GM19468 (cell line): ENCODE data around the gene COA3.
A peak's percentile ranks its signal among the peaks of the same experiment; 100 is the strongest.
"Not testable (repeated sequence)": the region's sequence is repeated elsewhere in the genome, so short reads cannot be mapped to it uniquely, and the experiment has no call there.

Experiments used
- ATAC-seq: cut with Tn5 transposase; IDR thresholded peaks from one replicate; pipeline ENCODE4 v1.9.1; 2021; ENCODE audit warnings: mild to moderate bottlenecking, moderate library complexity, moderate number of reproducible peaks; ENCODE audit not compliant: unreplicated experiment; ENCODE audit errors: extremely low read depth

Gene COA3

DNA sequence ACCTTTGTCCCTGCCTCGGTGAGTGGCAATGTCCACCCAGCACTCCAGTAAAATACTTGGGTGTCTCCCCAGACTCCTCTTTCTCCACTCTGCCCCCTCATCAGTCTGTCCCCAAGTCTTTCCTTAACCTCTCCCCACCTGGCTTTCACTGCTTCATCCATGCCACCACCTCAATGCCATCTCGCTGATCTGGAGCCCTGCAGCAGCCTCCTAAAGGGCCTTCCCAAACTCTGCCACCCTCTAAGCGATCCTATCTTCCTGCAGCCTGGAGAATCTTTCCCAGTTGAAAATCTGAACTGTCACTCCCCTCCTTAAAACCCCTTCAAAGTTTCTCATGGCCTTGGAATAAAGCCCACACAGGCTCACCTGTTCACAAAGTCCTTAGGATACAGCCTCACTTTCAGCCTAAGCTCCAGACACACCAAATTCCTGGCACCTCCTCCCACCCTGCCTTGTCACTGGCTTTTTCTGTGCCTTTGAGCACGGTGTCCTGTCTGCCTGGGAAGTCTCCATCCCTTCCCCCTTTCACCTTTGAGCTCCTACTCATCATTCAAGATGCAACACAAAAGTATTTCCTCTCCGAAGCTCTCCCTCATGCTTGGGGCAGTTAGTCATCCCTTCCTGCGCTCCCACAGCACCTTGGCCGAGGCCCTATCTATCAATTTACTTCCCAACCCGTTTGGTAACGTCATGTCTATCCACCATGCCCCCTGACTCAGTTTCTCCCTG is 15.3 kb downstream of the COA3 start:
- no peak for ATAC-seq

DNA sequence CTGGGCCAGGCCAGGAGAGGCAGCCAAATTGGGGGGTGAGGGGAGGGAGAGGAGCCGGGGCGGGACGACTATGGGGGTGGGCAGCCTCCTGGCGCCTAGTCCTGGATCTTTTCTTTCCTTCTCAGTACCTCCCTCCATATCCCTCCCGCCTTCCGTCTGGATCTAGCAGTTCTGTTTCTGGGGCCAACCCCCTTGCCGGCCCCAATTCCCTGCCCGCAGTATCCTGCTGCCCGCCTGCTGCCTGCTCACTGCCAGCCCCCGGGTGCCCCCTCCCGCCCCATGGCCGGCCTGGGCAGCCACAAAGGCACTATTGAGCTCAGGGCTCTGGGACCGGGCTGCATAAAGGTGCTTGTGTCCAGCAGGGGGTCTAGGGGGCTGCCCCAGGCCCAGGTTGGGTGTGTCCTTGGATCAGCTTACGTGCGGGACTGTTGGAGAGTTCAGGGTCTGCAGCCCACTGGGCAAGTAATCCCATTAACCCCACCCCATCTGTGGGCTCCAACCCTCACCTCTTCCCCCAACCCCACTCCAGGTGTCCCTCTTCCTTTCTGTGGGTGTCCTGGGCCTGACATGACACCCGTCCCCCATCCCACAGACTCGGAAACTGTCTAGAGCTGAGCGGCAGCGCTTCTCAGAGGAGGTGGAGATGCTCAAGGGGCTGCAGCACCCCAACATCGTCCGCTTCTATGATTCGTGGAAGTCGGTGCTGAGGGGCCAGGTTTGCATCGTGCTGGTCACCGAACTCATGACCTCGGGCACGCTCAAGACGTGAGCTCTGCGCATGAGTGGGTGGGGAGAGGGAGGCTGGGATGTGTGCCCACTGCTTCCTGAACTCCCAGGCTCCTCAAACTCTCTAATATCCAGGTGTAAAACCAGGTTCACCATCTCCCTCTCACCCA is 16.1 kb downstream of the COA3 start:
- no peak for ATAC-seq

DNA sequence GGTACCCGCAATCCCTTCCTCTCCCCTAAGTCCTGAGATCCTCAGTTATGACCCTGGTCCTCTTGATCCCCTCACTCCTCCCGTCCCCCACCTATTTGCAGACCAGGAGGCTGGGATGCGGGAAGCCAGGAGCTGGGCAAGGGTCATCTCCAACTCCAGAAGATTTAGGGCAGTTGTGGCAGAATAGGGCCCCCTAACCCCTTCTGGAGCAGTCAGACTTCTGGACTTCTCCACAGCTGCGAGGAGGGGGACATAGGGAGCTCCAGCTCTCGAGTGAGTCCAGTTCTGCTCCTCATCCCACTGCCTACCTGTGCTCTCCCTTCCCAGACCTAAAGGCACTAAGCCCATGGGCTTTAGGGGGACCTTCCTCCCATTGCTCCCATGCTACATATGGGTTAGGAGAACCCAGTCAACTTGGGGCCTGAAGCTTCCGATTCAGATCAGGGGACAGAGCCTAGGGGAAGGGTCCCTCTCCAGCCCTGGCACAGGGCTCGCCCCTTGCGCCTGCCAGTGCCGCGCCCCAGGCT is 16.8 kb downstream of the COA3 start:
- ATAC-seq: no peak

DNA sequence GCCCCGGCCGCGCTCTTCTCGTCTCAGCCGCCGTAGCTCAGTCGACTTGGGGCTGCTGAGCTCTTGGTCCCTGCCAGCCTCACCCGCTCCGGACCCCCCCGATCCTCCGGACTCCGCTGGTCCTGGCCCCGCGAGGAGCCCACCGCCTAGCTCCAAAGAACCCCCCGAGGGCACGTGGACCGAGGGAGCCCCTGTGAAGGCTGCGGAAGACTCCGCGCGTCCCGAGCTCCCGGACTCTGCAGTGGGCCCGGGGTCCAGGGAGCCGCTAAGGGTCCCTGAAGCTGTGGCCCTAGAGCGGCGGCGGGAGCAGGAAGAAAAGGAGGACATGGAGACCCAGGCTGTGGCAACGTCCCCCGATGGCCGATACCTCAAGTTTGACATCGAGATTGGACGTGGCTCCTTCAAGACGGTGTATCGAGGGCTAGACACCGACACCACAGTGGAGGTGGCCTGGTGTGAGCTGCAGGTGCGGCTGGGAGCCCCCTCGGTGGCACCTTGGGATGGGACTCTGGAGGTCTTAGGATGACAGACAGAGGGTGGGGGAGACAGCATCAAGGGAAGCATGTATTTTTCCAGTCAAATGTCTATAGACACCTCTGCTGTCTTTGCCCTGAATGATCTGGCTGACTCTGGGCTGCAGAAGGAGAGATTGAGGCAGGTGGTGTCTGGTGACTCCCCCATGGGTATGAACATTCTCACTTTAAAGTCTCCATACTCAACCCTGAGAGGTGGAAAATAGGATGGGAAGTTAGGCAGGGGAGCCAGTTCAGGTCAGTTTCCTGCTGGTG is 17.5 kb downstream of the COA3 start:
- no peak for ATAC-seq

GRCh38 chr17:42779936-42780850 is 18.3 kb downstream of the COA3 start, which contains the start of gene WNK4:
Gene WNK4, plus strand, starts transcription at chr17:42780610. Its CDS starts 89 bp downstream, at chr17:42780699.
- no peak for ATAC-seq

DNA sequence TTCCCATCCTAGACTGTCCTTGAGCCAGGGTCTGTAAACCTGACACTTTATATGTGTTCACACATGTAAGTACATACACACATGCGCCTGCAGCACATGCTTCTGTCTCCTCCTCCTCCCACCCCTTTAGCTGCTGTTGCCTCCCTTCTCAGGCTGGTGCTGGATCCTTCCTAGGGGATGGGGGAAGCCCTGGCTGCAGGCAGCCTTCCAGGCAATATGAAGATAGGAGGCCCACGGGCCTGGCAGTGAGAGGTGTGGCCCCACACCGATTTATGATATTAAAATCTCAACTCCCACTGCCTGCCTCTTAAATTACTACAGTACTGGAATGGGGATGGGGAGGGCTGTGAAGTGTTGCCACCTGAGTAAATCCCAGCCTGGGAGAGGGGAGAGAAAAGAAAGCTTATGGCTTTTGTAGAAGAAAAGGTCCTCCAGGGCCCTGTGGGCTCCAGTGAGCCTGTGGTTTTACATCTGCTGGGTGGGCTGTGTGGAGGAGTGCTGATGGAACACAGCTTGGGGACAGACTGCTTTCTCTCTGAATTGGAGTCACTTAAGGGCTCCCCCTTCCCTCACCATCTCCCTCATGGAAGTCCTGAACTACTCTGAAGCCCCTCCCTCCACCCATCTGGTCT is 19.1 kb downstream of the COA3 start:
- ATAC-seq: no peak

- no peak for ATAC-seq
Measured at GRCh38 chr17:42778570-42778969, 19.9 kb downstream of the COA3 start.

- no peak for ATAC-seq
Measured at GRCh38 chr17:42775534-42776098, 22.9 kb downstream of the COA3 start.

DNA sequence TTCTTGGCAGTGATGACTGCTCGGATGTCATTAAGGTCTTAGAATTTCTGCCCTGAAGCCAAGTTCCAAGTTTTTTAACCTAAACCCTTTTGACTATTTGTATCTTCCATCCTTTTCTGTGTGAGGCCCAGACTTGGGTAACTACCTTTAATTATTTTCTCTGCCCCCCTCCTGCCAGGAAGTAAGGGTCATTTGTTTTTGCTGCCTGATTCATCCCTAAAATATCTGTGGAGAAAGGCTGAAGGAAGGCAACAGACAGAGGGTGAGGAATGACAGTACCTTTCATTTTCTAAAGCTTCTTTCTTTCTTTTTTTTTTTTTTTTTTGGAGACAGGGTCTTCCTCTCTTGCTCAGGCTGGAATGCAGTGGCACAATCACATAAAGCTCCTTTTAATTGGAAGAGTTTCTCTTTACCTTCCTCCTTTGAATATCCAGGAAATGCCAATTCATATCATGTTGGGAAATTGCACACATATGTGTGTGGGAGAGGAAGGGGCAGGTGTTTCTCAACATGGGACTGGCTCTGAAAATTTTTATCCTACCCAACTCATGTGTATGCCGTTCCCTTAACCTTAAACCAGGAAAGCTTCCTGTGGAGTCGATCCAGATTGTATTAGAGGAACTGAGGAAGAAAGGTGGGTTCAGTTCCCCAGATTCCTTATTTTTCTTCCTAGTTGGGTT is 24.3 kb downstream of the COA3 start:
- no peak for ATAC-seq

DNA sequence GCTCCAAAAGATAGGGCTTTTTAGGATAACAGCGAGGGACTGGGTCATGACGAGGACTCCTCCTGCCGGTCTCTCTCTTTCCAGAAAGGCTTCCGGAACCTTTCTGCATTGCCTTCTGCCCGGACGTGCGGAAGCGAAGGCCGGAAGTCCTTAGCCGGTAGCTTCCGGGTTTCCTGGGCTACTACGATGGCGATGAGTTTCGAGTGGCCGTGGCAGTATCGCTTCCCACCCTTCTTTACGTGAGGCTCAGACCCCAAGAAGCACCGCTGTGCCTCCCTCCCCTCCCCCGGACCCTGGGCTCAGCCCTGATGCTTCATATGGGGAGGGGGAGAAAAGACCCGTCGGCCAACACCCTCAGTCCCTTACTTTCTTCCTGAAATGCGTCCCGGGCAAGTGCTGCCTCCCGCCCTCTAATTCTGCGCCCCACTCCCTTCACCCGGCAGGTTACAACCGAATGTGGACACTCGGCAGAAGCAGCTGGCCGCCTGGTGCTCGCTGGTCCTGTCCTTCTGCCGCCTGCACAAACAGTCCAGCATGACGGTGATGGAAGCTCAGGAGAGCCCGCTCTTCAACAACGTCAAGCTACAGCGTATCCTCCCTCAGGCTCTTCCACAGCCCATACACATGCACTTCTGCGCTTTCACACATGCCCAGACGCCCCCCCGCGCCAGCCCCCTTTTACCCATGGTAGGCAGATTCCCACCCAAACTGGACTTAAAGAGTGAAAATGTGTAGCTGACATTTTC is 25.0 kb downstream of the COA3 start, which contains the start of gene VPS25:
VPS25 (plus strand) TSS at position 160 of the 746 bp plus-strand sequence; CDS start at position 187, 27 bp downstream.
- peak; percentile 61 for ATAC-seq

GRCh38 chr17:42772945-42773289 is 25.6 kb downstream of the COA3 start:
- no peak for ATAC-seq

GRCh38 chr17:42769964-42770363 is 28.5 kb downstream of the COA3 start:
- ATAC-seq: not testable (repeated sequence)

- ATAC-seq: not testable (repeated sequence)
Measured at GRCh38 chr17:42768006-42768405, 30.5 kb downstream of the COA3 start.

- ATAC-seq: no peak
Measured at GRCh38 chr17:42767512-42767911, 31.0 kb downstream of the COA3 start.

- ATAC-seq: no peak
Measured at GRCh38 chr17:42766124-42766523, 32.4 kb downstream of the COA3 start.

- no peak for ATAC-seq
Measured at GRCh38 chr17:42761638-42762037, 36.9 kb downstream of the COA3 start.
